ENCODE data around the gene CT45A1.
"Not testable (repeated sequence)": the region's sequence is repeated elsewhere in the genome, so short reads cannot be mapped to it uniquely, and the experiment has no call there.

CT45A1 gene

GRCh38 chrX:135713183-135713689 is at the start of gene CT45A1:
Gene CT45A1, plus strand, starts transcription at chrX:135713639. Its CDS starts 5,302 bp downstream, at chrX:135718941.
- in situ Hi-C loops (cut with MboI; ENCODE audit: low sequenced_read_pairs) = not testable (repeated sequence)

- in situ Hi-C loops (cut with MboI; ENCODE audit: low sequenced_read_pairs) = not testable (repeated sequence)
These were observed 40.5 kb upstream of the CT45A1 start for GRCh38 chrX:135672979-135673378.

- in situ Hi-C loops (cut with MboI; ENCODE audit: low sequenced_read_pairs) = no loop called here
These were observed 25.3 kb upstream of the CT45A1 start for GRCh38 chrX:135688137-135688536.

GRCh38 chrX:135695471-135695870 is 18.0 kb upstream of the CT45A1 start:
- in situ Hi-C loops (cut with MboI; ENCODE audit: low sequenced_read_pairs) = no loop called here

- in situ Hi-C loops (cut with MboI; ENCODE audit: low sequenced_read_pairs) = no loop called here
These were observed 15.8 kb upstream of the CT45A1 start for GRCh38 chrX:135697601-135698000.

GRCh38 chrX:135698924-135699323 is 14.5 kb upstream of the CT45A1 start:
- in situ Hi-C loops (cut with MboI; ENCODE audit: low sequenced_read_pairs) = no loop called here

GRCh38 chrX:135707880-135708279 is 5.6 kb upstream of the CT45A1 start:
- in situ Hi-C loops (cut with MboI; ENCODE audit: low sequenced_read_pairs) = no loop called here

GRCh38 chrX:135713795-135714194 is 356 bp downstream of the CT45A1 start:
- in situ Hi-C loops (cut with MboI; ENCODE audit: low sequenced_read_pairs) = no loop called here

- in situ Hi-C loops (cut with MboI; ENCODE audit: low sequenced_read_pairs) = not testable (repeated sequence)
These were observed 21.2 kb downstream of the CT45A1 start for GRCh38 chrX:135734666-135735065.

- in situ Hi-C loops (cut with MboI; ENCODE audit: low sequenced_read_pairs) = no loop called here
These were observed 24.1 kb downstream of the CT45A1 start for GRCh38 chrX:135737366-135738071.

GRCh38 chrX:135740681-135741149 is 27.3 kb downstream of the CT45A1 start:
- in situ Hi-C loops (cut with MboI; ENCODE audit: low sequenced_read_pairs) = no loop called here

- in situ Hi-C loops (cut with MboI; ENCODE audit: low sequenced_read_pairs) = no loop called here
These were observed 27.8 kb downstream of the CT45A1 start for GRCh38 chrX:135741192-135741715.

- in situ Hi-C loops (cut with MboI; ENCODE audit: low sequenced_read_pairs) = not testable (repeated sequence)
These were observed 31.3 kb downstream of the CT45A1 start for GRCh38 chrX:135744739-135745138.

- in situ Hi-C loops (cut with MboI; ENCODE audit: low sequenced_read_pairs) = not testable (repeated sequence)
These were observed 54.7 kb downstream of the CT45A1 start, which contains the start of gene CT45A3 for GRCh38 chrX:135768091-135768490. Gene CT45A3, minus strand, starts transcription at chrX:135768191. Its CDS starts 3,747 bp downstream, at chrX:135764444.
